GM12873 (cell line): ENCODE results near the gene MAPK1.

Experiments
- CTCF ChIP-seq: IDR thresholded peaks from 2 replicates; pipeline ENCODE4 v1.5.1; 2012; ENCODE audit warnings: low read depth, mild to moderate bottlenecking, moderate library complexity, low read length, control low read depth; ENCODE audit not compliant: insufficient read depth; ENCODE audit errors: missing control alignments

Gene MAPK1

GRCh38 chr22:21828268-21828638, 39.2 kb downstream of the MAPK1 start:
- TF ChIP-seq CTCF: no peak

GRCh38 chr22:21827628-21828267, 39.7 kb downstream of the MAPK1 start:
- TF ChIP-seq CTCF: no peak

- no peak for TF ChIP-seq CTCF
These were observed 41.2 kb downstream of the MAPK1 start for GRCh38 chr22:21826204-21826603.

- TF ChIP-seq CTCF: no peak
These were observed 43.0 kb downstream of the MAPK1 start for GRCh38 chr22:21824445-21824912.

GRCh38 chr22:21823740-21824444, 43.6 kb downstream of the MAPK1 start:
- no peak for TF ChIP-seq CTCF

- TF ChIP-seq CTCF: no peak
These were observed 48.2 kb downstream of the MAPK1 start for GRCh38 chr22:21819183-21819770.

- no peak for TF ChIP-seq CTCF
These were observed 48.8 kb downstream of the MAPK1 start for GRCh38 chr22:21818487-21819182.
